PFSK-1 (cell line): Measurements from ENCODE around the gene SPZ1.

Experiments
- FOXP2 ChIP-seq: optimal IDR thresholded peaks from 2 replicates; pipeline ENCODE3; 2011; ENCODE audit warnings: borderline replicate concordance, control low read depth, inconsistent platforms; ENCODE audit not compliant: insufficient read depth; ENCODE audit errors: extremely low read length, extremely low read depth
- POLR2AphosphoS5 ChIP-seq: IDR thresholded peaks from 2 replicates; pipeline ENCODE4 v1.6.1; 2012; ENCODE audit warnings: low read depth, mild to moderate bottlenecking, control low read depth, low read length, moderate library complexity
- SIN3A ChIP-seq: IDR thresholded peaks from 2 replicates; pipeline ENCODE4 v1.6.1; 2012; ENCODE audit warnings: mild to moderate bottlenecking, low read length, moderate library complexity, borderline replicate concordance; ENCODE audit not compliant: insufficient read depth
- TAF1 ChIP-seq: IDR thresholded peaks from 2 replicates; pipeline ENCODE4 v1.6.1; 2012; ENCODE audit warnings: low read length, control low read depth, borderline replicate concordance; ENCODE audit not compliant: insufficient read depth
- TF ChIP-seq, protein P1 (sequence below), 2 experiments: IDR thresholded peaks; 2 replicates each; pipeline versions ENCODE4 v1.6.1 to v1.8.0; 2011 to 2012; ENCODE audit warnings: low read depth in 2 of 2, low read length in 2 of 2, control low read depth in 1 of 2, inconsistent platforms in 1 of 2, mild to moderate bottlenecking in 1 of 2, moderate library complexity in 1 of 2; ENCODE audit not compliant: insufficient read depth in 1 of 2

SPZ1 gene

DNA sequence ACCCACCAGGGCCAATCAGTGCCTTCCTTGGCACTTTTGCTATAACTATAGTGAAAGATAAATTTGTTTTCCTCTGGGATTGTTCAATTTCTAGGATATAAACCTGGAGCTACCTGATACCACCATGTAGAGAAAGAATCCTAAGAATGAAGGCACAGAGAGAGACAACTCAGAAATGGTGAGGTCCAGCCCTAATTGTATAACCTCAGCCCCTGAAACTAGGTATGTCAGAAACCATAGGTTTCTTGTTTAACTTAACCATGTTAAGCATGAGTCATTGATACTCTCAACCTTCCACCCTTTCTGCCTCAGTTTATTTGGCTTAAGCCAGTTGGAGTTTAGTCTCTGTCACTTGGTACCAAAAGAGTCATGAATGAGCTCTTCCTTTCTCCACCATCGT, 4.6 kb upstream of the SPZ1 start:
- no peak for TF ChIP-seq POLR2AphosphoS5
- no peak for TF ChIP-seq SIN3A
- TF ChIP-seq, protein P1, sequence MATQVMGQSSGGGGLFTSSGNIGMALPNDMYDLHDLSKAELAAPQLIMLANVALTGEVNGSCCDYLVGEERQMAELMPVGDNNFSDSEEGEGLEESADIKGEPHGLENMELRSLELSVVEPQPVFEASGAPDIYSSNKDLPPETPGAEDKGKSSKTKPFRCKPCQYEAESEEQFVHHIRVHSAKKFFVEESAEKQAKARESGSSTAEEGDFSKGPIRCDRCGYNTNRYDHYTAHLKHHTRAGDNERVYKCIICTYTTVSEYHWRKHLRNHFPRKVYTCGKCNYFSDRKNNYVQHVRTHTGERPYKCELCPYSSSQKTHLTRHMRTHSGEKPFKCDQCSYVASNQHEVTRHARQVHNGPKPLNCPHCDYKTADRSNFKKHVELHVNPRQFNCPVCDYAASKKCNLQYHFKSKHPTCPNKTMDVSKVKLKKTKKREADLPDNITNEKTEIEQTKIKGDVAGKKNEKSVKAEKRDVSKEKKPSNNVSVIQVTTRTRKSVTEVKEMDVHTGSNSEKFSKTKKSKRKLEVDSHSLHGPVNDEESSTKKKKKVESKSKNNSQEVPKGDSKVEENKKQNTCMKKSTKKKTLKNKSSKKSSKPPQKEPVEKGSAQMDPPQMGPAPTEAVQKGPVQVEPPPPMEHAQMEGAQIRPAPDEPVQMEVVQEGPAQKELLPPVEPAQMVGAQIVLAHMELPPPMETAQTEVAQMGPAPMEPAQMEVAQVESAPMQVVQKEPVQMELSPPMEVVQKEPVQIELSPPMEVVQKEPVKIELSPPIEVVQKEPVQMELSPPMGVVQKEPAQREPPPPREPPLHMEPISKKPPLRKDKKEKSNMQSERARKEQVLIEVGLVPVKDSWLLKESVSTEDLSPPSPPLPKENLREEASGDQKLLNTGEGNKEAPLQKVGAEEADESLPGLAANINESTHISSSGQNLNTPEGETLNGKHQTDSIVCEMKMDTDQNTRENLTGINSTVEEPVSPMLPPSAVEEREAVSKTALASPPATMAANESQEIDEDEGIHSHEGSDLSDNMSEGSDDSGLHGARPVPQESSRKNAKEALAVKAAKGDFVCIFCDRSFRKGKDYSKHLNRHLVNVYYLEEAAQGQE (IDR thresholded peaks at IDR 0.05; ENCODE audit: insufficient read depth in 1 of 2, low read depth in 2 of 2, low read length in 2 of 2): no peak
- no peak for TF ChIP-seq FOXP2
- no peak for TF ChIP-seq TAF1

DNA sequence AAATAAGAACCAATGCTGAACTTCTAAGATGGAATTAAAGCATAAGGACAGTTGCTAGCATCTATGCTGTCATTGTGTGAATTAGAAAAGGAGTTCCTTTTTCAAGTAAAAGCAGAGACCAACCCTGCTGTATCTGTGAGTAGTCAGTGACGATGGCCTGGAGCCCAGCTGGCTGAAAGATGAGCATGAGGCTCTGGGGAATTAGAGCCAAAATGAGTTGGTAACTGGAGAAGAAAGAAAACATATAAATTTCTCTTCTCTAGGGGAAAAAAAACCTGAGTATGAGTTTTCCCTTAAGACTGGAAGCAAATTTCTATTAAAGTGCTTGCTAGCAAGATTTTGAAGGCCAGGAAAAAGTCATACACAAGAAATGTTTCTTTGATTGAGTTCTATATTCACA, 1.6 kb upstream of the SPZ1 start:
- TF ChIP-seq FOXP2 (no peak), POLR2AphosphoS5 (no peak), TAF1 (no peak), SIN3A (no peak)
- TF ChIP-seq, protein P1 (IDR thresholded peaks at IDR 0.05; ENCODE audit: insufficient read depth in 1 of 2, low read depth in 2 of 2, low read length in 2 of 2): no peak

DNA sequence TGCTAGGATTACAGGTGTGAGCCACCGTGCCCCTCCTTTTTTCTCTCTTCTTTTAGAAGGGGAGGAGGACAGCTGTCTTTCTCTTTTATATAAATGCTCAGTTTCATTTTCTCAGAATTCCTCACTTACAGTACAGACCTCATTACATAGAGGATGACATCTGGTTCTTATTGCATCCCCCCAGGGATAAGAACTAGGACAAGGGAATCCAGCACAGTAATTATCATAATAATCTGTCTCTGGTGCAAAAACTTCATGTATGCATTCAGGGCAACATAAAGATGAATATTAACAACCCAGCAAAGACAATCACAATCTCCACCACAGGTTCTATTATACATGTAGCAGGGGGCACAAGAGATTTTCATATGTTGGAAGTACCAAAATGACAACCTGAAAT, 5.1 kb downstream of the SPZ1 start:
- TF ChIP-seq SIN3A (no peak), POLR2AphosphoS5 (no peak), TAF1 (no peak), FOXP2 (no peak)
- TF ChIP-seq, protein P1 (IDR thresholded peaks at IDR 0.05; ENCODE audit: insufficient read depth in 1 of 2, low read depth in 2 of 2, low read length in 2 of 2): no peak

DNA sequence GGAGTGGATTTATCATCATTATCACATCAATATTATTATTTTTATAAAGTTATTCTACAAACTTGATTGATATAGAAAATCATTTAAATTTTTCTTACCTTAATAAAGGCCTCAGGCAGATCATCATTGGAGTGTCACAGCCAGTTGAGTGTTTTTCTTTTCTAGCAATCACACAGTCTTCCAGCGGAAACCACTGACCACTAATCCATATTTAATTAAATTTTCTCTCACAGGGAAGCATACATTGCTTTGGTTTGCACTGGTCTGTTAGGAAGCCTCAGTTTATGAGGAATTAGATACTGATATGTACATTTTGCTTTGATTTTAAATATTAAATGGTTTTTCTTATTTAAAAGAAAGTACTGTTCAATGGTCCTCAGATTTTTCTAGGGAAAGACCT, 6.7 kb downstream of the SPZ1 start:
- TF ChIP-seq POLR2AphosphoS5 (no peak), FOXP2 (no peak)

DNA sequence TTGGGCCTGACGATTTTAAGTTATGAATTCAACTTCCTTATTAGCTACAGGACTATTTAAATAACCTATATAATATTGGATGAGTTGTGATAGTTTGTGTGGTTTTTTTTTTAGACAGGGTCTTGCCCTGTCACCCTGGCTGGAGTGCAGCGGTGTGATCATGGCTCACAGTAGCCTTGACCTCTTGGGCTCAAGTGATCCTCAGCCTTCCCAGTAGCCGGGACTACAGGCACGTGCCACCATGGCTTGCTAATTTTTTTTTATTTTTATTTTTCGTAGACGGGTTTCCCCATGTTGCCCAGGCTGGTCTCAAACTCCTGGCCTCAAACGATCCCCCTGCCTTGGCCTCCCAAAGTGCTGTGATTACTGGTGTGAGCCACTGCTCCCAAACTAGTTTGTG, 17.6 kb downstream of the SPZ1 start:
- TF ChIP-seq SIN3A: no peak
- TF ChIP-seq FOXP2: no peak
- TF ChIP-seq POLR2AphosphoS5: no peak
- TF ChIP-seq TAF1: no peak
- TF ChIP-seq, protein P1 (IDR thresholded peaks at IDR 0.05; ENCODE audit: insufficient read depth in 1 of 2, low read depth in 2 of 2, low read length in 2 of 2): no peak
